GM19328 (cell line): Measurements from ENCODE around the gene SCYGR5.
"Not testable (repeated sequence)": the region's sequence is repeated elsewhere in the genome, so short reads cannot be mapped to it uniquely, and the experiment has no call there.

Experiments used
- ATAC-seq: cut with Tn5 transposase; IDR thresholded peaks from one replicate; pipeline ENCODE4 v1.9.1; 2021; ENCODE audit warnings: mild to moderate bottlenecking, moderate library complexity; ENCODE audit not compliant: unreplicated experiment

SCYGR5 gene

DNA sequence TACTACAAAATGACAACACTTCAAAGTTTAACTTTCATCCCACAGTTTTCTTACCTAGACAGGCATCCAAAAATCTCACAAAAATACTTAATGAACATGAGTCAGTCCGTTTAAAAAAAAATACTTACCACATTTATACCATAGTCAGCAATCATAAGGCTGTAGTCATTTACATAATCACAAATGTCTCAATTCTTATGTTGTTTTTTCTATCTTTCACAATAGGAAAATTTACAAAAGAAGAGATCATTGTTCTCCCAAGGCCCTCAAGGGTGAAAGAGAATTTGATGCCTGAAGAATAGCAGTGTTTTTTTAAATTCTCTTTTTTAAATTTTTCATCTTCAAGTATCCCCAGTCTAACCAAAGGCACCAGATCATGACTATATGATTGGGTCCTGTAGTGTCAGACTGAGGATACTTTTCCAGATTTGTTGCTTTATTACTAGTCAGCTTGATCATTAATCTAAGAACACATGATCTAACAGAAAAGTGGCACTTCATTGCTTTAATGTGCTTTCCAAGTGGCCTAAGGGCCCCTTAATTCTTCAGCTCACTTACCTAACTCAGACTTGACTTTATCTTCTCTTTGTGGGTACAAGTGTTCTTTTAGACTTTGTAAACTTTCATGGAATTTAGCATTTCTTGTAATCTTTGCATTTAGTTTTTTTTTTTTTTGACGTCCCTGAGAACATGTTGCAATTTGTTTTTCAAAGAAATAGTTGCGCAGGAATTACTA lies 4.7 kb downstream of the SCYGR5 start:
- no peak for ATAC-seq

GRCh38 chr2:227673620-227674019 lies 7.0 kb downstream of the SCYGR5 start:
- not testable (repeated sequence) for ATAC-seq

DNA sequence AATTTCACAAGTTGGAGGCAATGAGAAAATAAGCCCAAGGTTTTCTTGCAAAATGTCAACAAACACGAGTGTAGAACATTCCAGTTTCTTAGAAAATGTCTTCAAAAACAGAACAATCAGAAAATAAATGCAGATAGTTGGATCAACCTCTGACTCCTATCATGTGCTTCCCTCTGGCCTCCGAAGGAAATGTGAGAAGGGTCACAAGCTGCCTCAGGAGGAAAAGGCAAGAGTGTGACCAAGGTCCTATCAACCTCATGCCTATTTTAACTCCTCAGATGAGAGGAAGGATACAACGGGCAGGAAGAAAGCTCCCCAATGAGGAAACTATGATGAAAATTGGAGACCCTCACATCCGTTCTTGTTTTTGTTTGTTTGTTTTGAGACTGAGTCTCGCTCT lies 7.9 kb downstream of the SCYGR5 start:
- no peak for ATAC-seq

DNA sequence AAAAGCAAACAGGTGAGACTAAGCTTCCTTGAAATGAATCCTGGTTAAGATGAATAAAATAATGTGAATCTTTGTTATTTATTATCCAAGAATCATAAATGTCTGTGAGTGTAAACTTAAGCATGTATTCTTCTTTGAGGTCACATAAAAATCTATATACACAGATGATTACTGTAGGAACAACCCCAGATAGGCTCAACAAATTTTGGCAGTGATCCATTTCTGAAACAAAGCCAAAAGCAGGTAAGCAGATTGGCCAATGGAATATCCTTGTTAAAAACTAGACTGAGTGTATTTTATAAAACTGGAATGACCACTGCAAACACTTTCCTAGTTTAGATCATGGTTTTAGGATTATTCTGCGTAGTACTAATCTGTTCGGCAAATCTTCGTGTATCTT lies 11.3 kb downstream of the SCYGR5 start:
- no peak for ATAC-seq

- ATAC-seq: no peak
Observed at GRCh38 chr2:227684258-227684657, 17.7 kb downstream of the SCYGR5 start.

DNA sequence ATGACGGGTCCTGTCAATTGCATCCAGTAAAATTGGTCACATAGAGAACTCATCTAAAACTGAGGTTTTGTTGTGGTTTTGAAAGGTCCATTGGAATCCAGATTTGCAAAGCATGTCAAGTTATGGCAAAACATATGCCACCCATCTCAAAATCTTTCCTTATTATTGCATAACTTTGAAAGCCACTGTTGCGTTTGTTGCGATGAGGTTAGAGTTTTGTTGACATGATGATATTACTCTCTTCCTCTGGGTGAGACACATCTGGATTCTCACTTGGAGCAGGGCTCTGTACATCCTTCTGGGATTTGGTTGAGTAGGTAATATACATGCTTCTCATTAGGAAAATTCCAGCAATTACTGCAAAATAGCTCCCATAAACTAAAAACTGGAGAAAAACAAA lies 20.6 kb downstream of the SCYGR5 start:
- ATAC-seq: no peak

GRCh38 chr2:227696990-227697679 lies 30.5 kb downstream of the SCYGR5 start:
- no peak for ATAC-seq

GRCh38 chr2:227701556-227701955 lies 35.0 kb downstream of the SCYGR5 start:
- ATAC-seq: no peak

DNA sequence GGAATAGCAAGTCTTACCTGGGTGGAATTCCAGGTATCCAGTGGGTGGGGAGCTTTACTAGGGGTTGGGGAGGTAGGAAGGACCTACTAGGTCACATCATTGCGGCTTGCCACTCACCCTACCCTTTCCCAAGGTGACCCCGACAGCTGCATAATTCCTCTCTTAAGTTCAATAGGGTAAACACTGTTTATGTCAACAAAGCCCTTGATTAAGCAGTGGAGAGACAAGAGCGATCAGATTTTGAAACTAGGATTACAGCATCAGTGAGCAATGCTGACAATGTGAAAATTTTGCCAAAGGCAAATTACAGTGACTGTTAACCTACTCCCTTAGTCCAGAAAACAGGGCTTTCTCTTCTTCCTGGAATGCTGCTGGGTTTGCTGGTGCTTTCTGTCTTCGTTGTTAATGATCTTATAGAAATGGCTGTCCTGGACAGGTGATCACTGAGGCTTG lies 36.7 kb downstream of the SCYGR5 start:
- ATAC-seq: no peak

DNA sequence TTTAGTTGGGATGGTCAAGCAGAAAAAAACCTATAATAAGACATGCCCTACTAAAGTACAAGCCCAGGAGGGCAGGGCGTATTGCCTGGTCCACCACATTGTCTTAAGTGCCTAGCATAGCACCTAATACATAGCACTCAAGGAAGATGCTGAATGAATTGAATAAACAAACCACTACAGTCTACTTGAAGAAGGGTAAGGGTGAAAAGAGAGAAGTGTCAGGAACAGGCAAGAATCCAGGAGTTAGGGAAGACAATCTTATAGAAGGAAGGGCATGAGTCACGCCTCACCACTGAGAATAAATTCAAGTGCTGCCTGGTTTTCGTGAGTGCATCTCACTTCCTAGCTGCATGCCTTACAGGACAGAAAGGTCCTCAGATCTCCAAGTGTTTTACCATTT lies 37.4 kb downstream of the SCYGR5 start:
- no peak for ATAC-seq

GRCh38 chr2:227706859-227707258 lies 40.3 kb downstream of the SCYGR5 start:
- no peak for ATAC-seq

- ATAC-seq: no peak
Observed at GRCh38 chr2:227707390-227707789, 40.8 kb downstream of the SCYGR5 start.

GRCh38 chr2:227710986-227711385 lies 44.4 kb downstream of the SCYGR5 start:
- no peak for ATAC-seq

GRCh38 chr2:227713291-227713690 lies 46.7 kb downstream of the SCYGR5 start:
- ATAC-seq: no peak

- ATAC-seq: no peak
Observed at GRCh38 chr2:227716501-227716900, 49.9 kb downstream of the SCYGR5 start.
